Left cardiac atrium (tissue), 4 donors: ENCODE results near the gene SLC7A9. TPM values are rescaled to one million over a fixed set of nuclear protein-coding genes. Genes with fewer than 3 reads are reported as not detected.

ENCODE experiments used
- ATAC-seq, 2 donors: fragments of 200-7000 bp; cut with Tn5 transposase; one replicate each; pipeline ENCODE4 v1.9.1; 2020; ENCODE audit warnings: mild to moderate bottlenecking in 2 of 2, moderate library complexity in 2 of 2
- DNase-seq: peaks from one replicate; pipeline ENCODE4 v3.0.0-alpha.2; 2020
- intact Hi-C, 2 donors: fragments of 100-400 bp; cut with DNase I; formaldehyde crosslinking; loops; one replicate each; pipeline versions ENCODE4 v1.14.1 to v1.15.1; 2022 to 2023
- long read RNA-seq: library from polyadenylated mRNA; unstranded; transcript quantifications from one replicate; pipeline ENCODE4 v2.0.0, GENCODE V29; 2021
- total RNA-seq, 2 donors: library from RNA; stranded (reverse); fragmentation: NEBNext Ultra II Directional; extraction: Animal tissue kit (Norgen Biotek cat#: 25700); gene quantifications; one replicate each; pipeline ENCODE4 v1.2.1, GENCODE V29; 2021
- donor health status: DM: no; HTN: yes; CAD: no.
- donor health status: DM: no; HTN: yes; CAD: no; lungs with severe emphysema.
- donor health status: DM: yes; HTN: yes; CAD: no.
- donor health status: Dilated cardiomyopathy.

The SLC7A9 gene
- under 1 TPM; 0.13 to 0.24 TPM for total RNA-seq
- long read RNA-seq: 0 reads

- DNase-seq: no peak
- intact Hi-C loops: no loop called here
- no peak for ATAC-seq
Measured at GRCh38 chr19:32869369-32869965, at the start of gene SLC7A9. Gene SLC7A9, minus strand, starts transcription at chr19:32869767. Its CDS starts 1,233 bp downstream, at chr19:32868534.

DNA sequence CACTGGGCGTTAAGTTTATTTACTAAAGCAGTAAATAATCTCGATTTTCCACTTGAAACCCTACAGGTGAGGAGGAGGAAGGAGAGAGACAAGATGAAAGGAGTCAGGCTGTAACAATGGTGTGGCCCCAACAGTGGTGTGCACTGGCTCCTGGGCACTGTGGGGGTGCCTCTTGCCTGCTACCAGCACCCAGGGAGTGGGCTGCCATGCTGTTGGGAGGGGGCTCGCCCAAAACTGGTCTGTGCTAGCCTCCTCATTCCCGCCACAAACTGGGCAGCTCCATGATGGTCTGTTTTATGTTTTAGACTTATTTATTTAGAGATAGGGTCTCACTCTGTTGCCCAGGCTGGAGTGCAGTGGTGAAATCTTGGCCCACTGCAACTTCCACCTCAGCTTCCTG lies 49.8 kb upstream of the SLC7A9 start:
- ATAC-seq: no peak
- intact Hi-C loops: no loop called here
- DNase-seq: no peak

- no peak for DNase-seq
Measured at GRCh38 chr19:32917616-32917996, 48.0 kb upstream of the SLC7A9 start.

DNA sequence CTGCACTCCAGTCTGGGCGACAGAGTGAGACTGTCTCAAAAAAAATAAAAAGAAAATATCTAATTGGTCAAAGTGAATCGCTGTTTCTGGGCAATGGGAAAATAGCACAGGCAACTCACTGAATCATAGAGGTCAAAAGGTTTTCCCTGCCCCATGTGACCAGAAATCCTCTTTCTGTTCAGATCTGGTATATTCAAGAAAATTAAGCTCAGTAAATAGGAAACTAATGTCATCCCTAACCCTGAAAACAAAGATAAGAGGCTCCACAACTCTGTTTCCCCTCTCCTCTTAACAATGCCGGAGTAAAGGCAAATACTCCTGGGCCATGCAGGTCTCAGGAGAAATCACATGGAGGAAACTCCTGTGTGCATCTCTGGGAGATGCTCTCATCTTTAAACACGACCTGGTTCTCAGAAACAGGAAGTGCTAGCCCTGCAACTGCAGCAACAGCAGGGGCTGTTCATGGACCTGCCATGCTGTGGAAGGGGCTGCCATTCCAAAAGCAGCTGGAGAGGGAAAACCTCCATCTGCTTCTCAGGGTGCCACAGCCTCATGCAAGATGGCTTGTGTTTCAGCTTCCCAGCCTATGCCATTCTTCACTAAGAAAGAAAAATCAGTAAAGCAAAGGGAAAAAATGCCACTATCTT lies 47.5 kb upstream of the SLC7A9 start:
- intact Hi-C loops: no loop called here
- no peak for DNase-seq
- ATAC-seq: no peak

More at GRCh38 chr19:32917616-32917996, 48.0 kb upstream of the SLC7A9 start:
- intact Hi-C loops: no loop called here
- no peak for ATAC-seq

DNA sequence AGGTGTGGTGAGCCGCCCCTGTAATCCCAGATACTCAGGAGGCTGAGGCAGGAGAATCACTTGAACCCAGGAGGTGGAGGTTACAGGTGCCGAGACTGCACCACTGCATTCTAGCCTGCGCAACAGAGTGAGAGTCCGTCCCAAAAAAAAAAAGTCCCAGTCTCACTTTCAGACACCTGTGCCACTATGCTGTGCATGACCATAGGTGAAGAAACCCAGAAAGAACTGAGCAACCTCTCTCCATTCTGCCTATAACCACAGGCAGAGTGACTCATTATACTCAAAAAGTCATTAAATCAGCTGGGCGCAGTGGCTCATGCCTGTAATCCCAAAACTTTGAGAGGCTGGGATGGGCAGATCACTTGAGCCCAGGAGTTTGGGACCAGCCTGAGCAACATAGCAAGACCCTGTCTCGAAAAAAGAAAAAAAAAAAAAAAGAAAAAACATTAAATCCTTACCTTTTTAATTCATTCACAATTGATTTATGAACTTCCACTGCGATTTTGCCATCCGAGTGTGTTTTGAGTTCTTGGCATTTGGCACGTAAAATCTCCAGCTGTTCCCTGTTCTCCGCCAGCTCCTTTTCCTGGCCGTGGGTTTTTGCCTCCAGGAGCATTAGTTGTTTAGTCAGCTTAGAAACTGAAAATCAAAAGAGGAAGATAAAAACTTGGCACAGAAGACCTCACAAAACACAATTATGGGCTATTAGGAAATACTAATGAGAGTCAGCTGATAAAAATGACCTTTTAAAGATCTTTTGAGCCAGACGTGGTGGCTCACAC lies 45.5 kb upstream of the SLC7A9 start:
- intact Hi-C loops: no loop called here
- ATAC-seq: no peak
- no peak for DNase-seq

DNA sequence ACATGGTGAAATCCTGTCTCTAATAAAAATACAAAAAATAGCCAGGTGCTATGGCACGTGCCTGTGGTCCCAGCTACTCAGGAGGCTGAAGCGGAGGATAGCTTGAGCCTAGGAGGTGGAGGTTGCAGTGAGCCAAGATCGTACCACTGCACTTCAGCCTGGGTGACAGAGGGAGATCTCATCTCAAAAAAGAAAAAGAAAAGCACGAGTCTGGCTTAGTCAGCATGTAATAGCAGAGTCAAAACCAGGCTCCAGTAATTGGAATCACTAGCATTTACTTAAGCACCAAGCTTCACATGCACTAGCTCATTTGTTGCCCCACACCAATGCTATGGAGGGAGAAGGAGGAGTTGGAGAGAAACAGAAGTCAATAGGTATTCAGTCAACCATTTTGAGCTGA lies 41.9 kb upstream of the SLC7A9 start:
- intact Hi-C loops: no loop called here
- ATAC-seq (no peak), DNase-seq (no peak)

GRCh38 chr19:32910874-32911273 lies 41.3 kb upstream of the SLC7A9 start:
- intact Hi-C loops: no loop called here
- no peak for DNase-seq
- no peak for ATAC-seq

DNA sequence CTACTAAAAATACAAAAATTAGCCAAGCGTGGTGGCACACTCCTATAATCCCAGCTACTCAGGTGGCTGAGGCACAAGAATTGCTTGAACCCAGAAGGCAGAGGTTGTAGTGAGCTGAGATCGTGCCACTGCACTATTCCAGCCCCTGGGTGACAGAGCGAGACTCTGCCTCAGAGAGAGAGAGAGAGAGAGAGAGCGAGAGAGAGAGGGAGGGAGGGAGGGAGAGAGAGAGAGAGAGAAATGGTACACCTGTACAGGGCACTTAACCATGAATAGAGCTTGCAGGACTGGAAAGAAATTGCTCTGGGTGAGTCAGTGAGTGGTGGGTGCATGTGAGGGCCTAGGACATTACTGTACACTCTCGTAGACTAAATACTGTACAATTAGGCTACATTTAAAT lies 40.5 kb upstream of the SLC7A9 start:
- intact Hi-C loops: no loop called here
- DNase-seq (no peak), ATAC-seq (no peak)

GRCh38 chr19:32909257-32909656 lies 39.7 kb upstream of the SLC7A9 start:
- intact Hi-C loops: no loop called here
- DNase-seq (no peak), ATAC-seq (no peak)

- intact Hi-C loops: no loop called here
- DNase-seq: no peak
Measured at GRCh38 chr19:32908641-32909190, 39.1 kb upstream of the SLC7A9 start.

DNA sequence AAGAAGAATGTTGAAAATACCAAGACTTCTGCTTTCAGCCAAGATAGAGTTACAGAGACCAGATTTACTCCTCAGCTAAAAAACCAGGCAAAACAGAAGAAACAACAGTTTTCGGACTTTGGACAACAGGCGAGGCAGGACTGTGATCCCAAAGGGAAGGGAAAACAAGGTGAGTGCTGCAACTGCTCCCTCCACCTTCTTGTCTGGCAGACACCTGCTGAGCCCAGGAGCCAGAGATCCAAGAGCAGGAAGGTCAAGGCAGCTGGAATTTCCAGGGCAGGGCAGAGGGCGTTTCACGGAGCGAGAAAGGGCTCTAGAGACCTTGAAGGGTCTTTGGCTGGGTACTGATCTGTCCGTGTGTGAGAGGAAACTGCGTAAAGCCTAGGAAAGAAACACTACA lies 32.9 kb upstream of the SLC7A9 start:
- intact Hi-C loops: no loop called here
- ATAC-seq (no peak), DNase-seq (no peak)

More at GRCh38 chr19:32908641-32909190, 39.1 kb upstream of the SLC7A9 start:
- ATAC-seq: no peak

GRCh38 chr19:32901504-32902161 lies 32.1 kb upstream of the SLC7A9 start:
- DNase-seq (no peak), ATAC-seq (no peak)
- intact Hi-C loops: no loop called here

GRCh38 chr19:32896516-32897214 lies 27.1 kb upstream of the SLC7A9 start:
- DNase-seq (no peak), ATAC-seq (no peak)
- intact Hi-C loops: no loop called here

DNA sequence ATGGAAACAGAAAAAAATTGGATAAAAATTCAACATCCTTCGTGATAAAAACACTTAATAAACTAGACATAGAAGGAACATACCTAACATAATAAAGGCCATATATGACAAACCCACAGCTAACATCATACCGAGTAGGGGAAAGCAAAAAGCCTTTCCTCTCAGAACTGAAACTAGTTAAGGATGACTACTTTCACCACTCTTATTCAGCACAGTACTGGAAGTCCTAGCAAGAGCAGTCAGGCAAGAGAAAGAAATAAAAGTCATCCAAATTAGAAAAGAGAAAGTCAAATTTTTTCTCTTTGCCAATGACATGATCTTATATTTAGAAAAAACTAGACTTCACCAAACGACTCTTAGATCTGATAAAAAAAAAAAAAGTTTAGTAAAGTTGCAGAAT lies 25.8 kb upstream of the SLC7A9 start:
- DNase-seq: no peak
- no peak for ATAC-seq
- intact Hi-C loops: no loop called here

GRCh38 chr19:32891609-32892008 lies 22.0 kb upstream of the SLC7A9 start:
- intact Hi-C loops: no loop called here
- no peak for DNase-seq

GRCh38 chr19:32890841-32891240 lies 21.3 kb upstream of the SLC7A9 start:
- no peak for DNase-seq
- no peak for ATAC-seq
- intact Hi-C loops: no loop called here

More at GRCh38 chr19:32891609-32892008, 22.0 kb upstream of the SLC7A9 start:
- ATAC-seq: no peak

DNA sequence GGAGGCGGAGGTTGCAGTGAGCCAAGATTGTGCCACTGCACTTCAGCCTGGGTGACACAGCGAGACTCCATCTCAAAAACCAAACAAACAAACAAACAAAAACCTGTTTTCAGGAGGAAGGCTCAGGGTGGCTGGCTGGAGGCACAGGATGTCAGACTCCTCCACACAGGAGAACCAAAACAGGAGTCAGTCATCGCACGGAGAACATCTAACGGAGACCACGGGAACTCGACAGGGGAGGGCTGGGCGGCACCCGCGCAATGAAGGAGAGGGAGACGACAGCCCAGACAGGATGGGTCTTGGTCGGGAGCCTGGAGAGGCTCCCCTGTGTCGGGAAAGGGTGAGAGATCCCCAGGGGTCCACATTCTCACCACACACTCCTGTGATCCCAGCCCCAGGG lies 20.8 kb upstream of the SLC7A9 start:
- intact Hi-C loops: no loop called here
- no peak for ATAC-seq
- no peak for DNase-seq

DNA sequence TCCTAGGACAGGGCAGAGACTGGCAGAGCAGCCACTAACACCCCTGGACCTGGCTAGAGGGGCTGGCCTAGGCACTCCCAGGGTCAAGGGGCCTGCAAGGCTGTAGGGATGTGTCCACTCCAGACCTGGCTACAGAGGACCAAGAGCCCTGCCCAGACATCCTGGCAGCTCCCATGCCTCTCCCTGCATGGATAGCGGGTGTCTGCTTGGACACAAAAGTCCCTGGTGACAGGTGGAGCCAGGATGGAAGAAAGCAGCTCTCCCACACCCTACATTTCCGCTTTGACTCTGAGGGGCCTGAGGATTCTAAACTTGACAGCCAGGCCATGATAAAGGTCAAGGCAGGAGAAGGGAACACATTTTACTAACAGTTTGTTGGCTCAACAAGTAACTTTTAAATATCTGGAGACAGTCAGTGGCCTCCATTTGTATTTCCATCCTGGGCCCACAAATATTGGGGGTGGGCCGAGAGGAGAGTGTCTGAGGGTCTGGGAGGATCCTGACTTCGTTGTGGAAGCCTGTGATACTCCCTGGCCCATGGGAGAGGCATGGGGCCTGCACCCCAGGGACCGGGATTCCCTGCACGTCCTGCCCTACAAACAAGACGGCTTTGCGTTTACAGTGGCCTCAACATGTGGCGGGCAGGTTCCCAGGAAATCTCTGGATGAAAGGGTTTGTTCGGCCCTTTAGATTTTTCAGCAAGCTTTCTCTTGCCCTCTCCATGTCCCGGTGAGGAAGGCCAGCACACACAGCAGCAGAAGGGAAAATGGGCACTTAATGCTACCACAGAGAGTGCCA lies 19.8 kb upstream of the SLC7A9 start:
- DNase-seq (no peak), ATAC-seq (no peak)
- intact Hi-C loops: no loop called here
